ENCODE measurements around the gene PLCD4.

The PLCD4 gene

GRCh38 chr2:218622606-218623365, 15.1 kb downstream of the PLCD4 start:
- no peak for DNase-seq

GRCh38 chr2:218623366-218623705, 15.6 kb downstream of the PLCD4 start:
- no peak for DNase-seq

- DNase-seq: no peak
Observed at GRCh38 chr2:218626369-218626768, 18.7 kb downstream of the PLCD4 start.

- DNase-seq: no peak
Observed at GRCh38 chr2:218627939-218628338, 20.2 kb downstream of the PLCD4 start.

GRCh38 chr2:218631837-218632236, 24.1 kb downstream of the PLCD4 start:
- no peak for DNase-seq

GRCh38 chr2:218635719-218636118, 28.0 kb downstream of the PLCD4 start:
- DNase-seq: no peak

GRCh38 chr2:218638372-218638771, 30.7 kb downstream of the PLCD4 start:
- DNase-seq: no peak

GRCh38 chr2:218642121-218642656, 34.5 kb downstream of the PLCD4 start:
- no peak for DNase-seq

- DNase-seq: no peak
Observed at GRCh38 chr2:218642786-218643185, 35.1 kb downstream of the PLCD4 start.

GRCh38 chr2:218643751-218644310, 36.1 kb downstream of the PLCD4 start:
- DNase-seq: no peak

- DNase-seq: no peak
Observed at GRCh38 chr2:218644721-218645120, 37.0 kb downstream of the PLCD4 start.

GRCh38 chr2:218645126-218645525, 37.4 kb downstream of the PLCD4 start:
- no peak for DNase-seq

GRCh38 chr2:218648088-218648786, 40.5 kb downstream of the PLCD4 start:
- peak; percentile 52 to 65 for DNase-seq

GRCh38 chr2:218648787-218649100, 41.0 kb downstream of the PLCD4 start:
- no peak for DNase-seq

GRCh38 chr2:218655751-218656150, 48.1 kb downstream of the PLCD4 start:
- no peak for DNase-seq

- DNase-seq: peak; percentile 21 to 55
Observed at GRCh38 chr2:218658671-218659257, 51.1 kb downstream of the PLCD4 start.

GRCh38 chr2:218659258-218659987, 51.7 kb downstream of the PLCD4 start, which contains the start of the genes BCS1L and ZNF142:
Gene BCS1L, plus strand, starts transcription at chr2:218659683. Its CDS starts 1,305 bp downstream, at chr2:218660988.
Gene ZNF142, minus strand, starts transcription at chr2:218659623. Its CDS starts 3,194 bp downstream, at chr2:218656429.
- DNase-seq: peak; percentile 91 to 94

GRCh38 chr2:218659988-218660358, 52.3 kb downstream of the PLCD4 start:
- no peak for DNase-seq

- DNase-seq: no peak
Observed at GRCh38 chr2:218662377-218662776, 54.7 kb downstream of the PLCD4 start.

- DNase-seq: no peak
Observed at GRCh38 chr2:218662827-218663226, 55.1 kb downstream of the PLCD4 start.

- DNase-seq: no peak
Observed at GRCh38 chr2:218663901-218664300, 56.2 kb downstream of the PLCD4 start.

GRCh38 chr2:218664653-218665052, 57.0 kb downstream of the PLCD4 start:
- DNase-seq: no peak

Data from CD4-positive, alpha-beta T cell treated with Interferon alpha-2 for 1 hour (primary cell).